Nephron (organoid): ENCODE results near the gene COL7A1.

ENCODE experiments used
- H3K27ac Mint-ChIP-seq, 3 experiments: 2 replicates each; pipeline ENCODE4 v1.8.0; 2020; ENCODE audit warnings: mixed read lengths in 3 of 3, mild to moderate bottlenecking in 2 of 3, moderate library complexity in 1 of 3
- H3K27me3 Mint-ChIP-seq: 2 replicates; pipeline ENCODE4 v1.8.0; 2021; ENCODE audit warnings: low read depth, mild to moderate bottlenecking, moderate library complexity, mixed read lengths
- H3K36me3 Mint-ChIP-seq: 2 replicates; pipeline ENCODE4 v1.8.0; 2020; ENCODE audit warnings: low read depth, mixed read lengths
- H3K4me1 Mint-ChIP-seq: 2 replicates; pipeline ENCODE4 v1.8.0; 2020; ENCODE audit warnings: mixed read lengths
- H3K4me3 Mint-ChIP-seq, 3 experiments: 2 replicates each; pipeline ENCODE4 v1.8.0; 2020; ENCODE audit warnings: mild to moderate bottlenecking in 3 of 3, mixed read lengths in 3 of 3, moderate library complexity in 2 of 3
- H3K9me3 Mint-ChIP-seq: 2 replicates; pipeline ENCODE4 v1.8.0; 2020; ENCODE audit warnings: mixed read lengths
- CTCF ChIP-seq, 3 experiments: fragments of 200-600 bp; sonication (generic); IDR thresholded peaks; one replicate each; pipeline ENCODE4 v1.5.0; 2021; ENCODE audit warnings: antibody characterized with exemption in 3 of 3; ENCODE audit not compliant: unreplicated experiment in 3 of 3

Gene COL7A1

GRCh38 chr3:48591886-48592518 is 3.1 kb downstream of the COL7A1 start:
- Mint-ChIP-seq H3K27ac (no peak overlapping the region), H3K4me1 (peaks cover 9% of the 10 kb centered on the region), H3K36me3 (no peaks in the 10 kb centered on the region), H3K27me3 (no peaks in the 10 kb centered on the region), H3K9me3 (no peaks in the 10 kb centered on the region), H3K4me3 (no peak overlapping the region)
- no peak for TF ChIP-seq CTCF (IDR thresholded peaks at IDR 0.05; ENCODE audit: unreplicated experiment in 3 of 3)

GRCh38 chr3:48591436-48591835 is 3.7 kb downstream of the COL7A1 start:
- Mint-ChIP-seq H3K27ac (no peak overlapping the region), H3K36me3 (peaks cover 3% of the 10 kb centered on the region)
- TF ChIP-seq CTCF (IDR thresholded peaks at IDR 0.05; ENCODE audit: unreplicated experiment in 3 of 3), result no peak

GRCh38 chr3:48588230-48588629 is 6.9 kb downstream of the COL7A1 start:
- no peaks in the 10 kb centered on the region for H3K9me3 Mint-ChIP-seq
- H3K27me3 Mint-ChIP-seq, result no peaks in the 10 kb centered on the region
- peaks cover 4% of the 10 kb centered on the region for H3K36me3 Mint-ChIP-seq
- no peaks in the 10 kb centered on the region for H3K4me1 Mint-ChIP-seq
- no peak overlapping the region for H3K4me3 Mint-ChIP-seq
- H3K27ac Mint-ChIP-seq, result no peak overlapping the region
- no peak for TF ChIP-seq CTCF (IDR thresholded peaks at IDR 0.05; ENCODE audit: unreplicated experiment in 3 of 3)

More at GRCh38 chr3:48591436-48591835, 3.7 kb downstream of the COL7A1 start:
- H3K4me1 Mint-ChIP-seq, result peaks cover 8% of the 10 kb centered on the region
- H3K4me3 Mint-ChIP-seq, result no peak overlapping the region
- no peaks in the 10 kb centered on the region for H3K9me3 Mint-ChIP-seq
- no peaks in the 10 kb centered on the region for H3K27me3 Mint-ChIP-seq

- H3K27me3 Mint-ChIP-seq, result no peaks in the 10 kb centered on the region
- no peak overlapping the region for H3K27ac Mint-ChIP-seq
- no peaks in the 10 kb centered on the region for H3K9me3 Mint-ChIP-seq
- TF ChIP-seq CTCF (IDR thresholded peaks at IDR 0.05; ENCODE audit: unreplicated experiment in 3 of 3), result no peak
- no peak overlapping the region for H3K4me3 Mint-ChIP-seq
- H3K36me3 Mint-ChIP-seq, result peaks cover 4% of the 10 kb centered on the region
- H3K4me1 Mint-ChIP-seq, result no peaks in the 10 kb centered on the region
Observed at GRCh38 chr3:48587686-48588085, 7.4 kb downstream of the COL7A1 start.

GRCh38 chr3:48585411-48585810 is 9.7 kb downstream of the COL7A1 start:
- Mint-ChIP-seq H3K27ac (no peak overlapping the region), H3K27me3 (no peaks in the 10 kb centered on the region), H3K4me1 (no peaks in the 10 kb centered on the region), H3K4me3 (no peak overlapping the region), H3K9me3 (no peaks in the 10 kb centered on the region), H3K36me3 (peaks cover 11% of the 10 kb centered on the region)
- TF ChIP-seq CTCF (IDR thresholded peaks at IDR 0.05; ENCODE audit: unreplicated experiment in 3 of 3), result no peak

GRCh38 chr3:48584836-48585235 is 10.3 kb downstream of the COL7A1 start:
- H3K4me3 Mint-ChIP-seq, result no peak overlapping the region
- TF ChIP-seq CTCF (IDR thresholded peaks at IDR 0.05; ENCODE audit: unreplicated experiment in 3 of 3), result no peak

More at GRCh38 chr3:48584836-48585235, 10.3 kb downstream of the COL7A1 start:
- Mint-ChIP-seq H3K27me3 (no peaks in the 10 kb centered on the region), H3K27ac (no peak overlapping the region), H3K36me3 (peaks cover 11% of the 10 kb centered on the region), H3K4me1 (no peaks in the 10 kb centered on the region), H3K9me3 (no peaks in the 10 kb centered on the region)
